ENCODE measurements around the gene DNAJC1. TPM values are rescaled to one million over a fixed set of nuclear protein-coding genes. Genes with fewer than 3 reads are reported as not detected.

DNAJC1 gene
- polyA plus RNA-seq, 1 experiment, result 33.2 TPM

DNA sequence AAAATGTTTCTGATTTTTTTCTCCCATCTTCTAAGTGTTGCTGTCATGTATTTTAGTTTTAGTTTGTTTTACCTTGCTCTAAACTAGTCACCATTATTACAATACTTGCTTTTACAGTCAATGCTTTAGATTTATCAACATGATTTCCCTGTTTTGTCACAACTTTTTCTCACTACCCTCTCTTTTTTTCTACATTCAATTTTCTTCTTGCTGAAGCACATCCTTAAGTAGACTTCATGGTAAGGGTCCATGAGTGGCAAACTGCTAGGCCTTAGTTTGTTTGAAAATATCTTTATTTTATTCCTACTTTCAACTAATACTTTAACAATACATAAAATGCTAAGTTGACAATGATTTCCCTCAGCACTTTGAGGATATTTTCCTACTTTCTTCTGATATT, 173.5 kb downstream of the DNAJC1 start:
- H3K36me3 ChIP-seq (ENCODE audit: control insufficient read depth, insufficient read depth, low read length), result no peaks in the 10 kb centered on the region
- H3K4me3 ChIP-seq (ENCODE audit: low read depth, low read length), result no peak overlapping the region
- ChIA-PET CTCF (no interaction called here), POLR2A (no interaction called here)
- TF ChIP-seq, protein P1, sequence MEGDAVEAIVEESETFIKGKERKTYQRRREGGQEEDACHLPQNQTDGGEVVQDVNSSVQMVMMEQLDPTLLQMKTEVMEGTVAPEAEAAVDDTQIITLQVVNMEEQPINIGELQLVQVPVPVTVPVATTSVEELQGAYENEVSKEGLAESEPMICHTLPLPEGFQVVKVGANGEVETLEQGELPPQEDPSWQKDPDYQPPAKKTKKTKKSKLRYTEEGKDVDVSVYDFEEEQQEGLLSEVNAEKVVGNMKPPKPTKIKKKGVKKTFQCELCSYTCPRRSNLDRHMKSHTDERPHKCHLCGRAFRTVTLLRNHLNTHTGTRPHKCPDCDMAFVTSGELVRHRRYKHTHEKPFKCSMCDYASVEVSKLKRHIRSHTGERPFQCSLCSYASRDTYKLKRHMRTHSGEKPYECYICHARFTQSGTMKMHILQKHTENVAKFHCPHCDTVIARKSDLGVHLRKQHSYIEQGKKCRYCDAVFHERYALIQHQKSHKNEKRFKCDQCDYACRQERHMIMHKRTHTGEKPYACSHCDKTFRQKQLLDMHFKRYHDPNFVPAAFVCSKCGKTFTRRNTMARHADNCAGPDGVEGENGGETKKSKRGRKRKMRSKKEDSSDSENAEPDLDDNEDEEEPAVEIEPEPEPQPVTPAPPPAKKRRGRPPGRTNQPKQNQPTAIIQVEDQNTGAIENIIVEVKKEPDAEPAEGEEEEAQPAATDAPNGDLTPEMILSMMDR (IDR thresholded peaks at IDR 0.05; ENCODE audit: insufficient read depth, low read depth, low read length), result no peak
- DNase-seq (ENCODE audit: low read depth), result no peak
- H3K27me3 ChIP-seq (ENCODE audit: control insufficient read depth, insufficient read depth, low read length), result no peaks in the 10 kb centered on the region

DNA sequence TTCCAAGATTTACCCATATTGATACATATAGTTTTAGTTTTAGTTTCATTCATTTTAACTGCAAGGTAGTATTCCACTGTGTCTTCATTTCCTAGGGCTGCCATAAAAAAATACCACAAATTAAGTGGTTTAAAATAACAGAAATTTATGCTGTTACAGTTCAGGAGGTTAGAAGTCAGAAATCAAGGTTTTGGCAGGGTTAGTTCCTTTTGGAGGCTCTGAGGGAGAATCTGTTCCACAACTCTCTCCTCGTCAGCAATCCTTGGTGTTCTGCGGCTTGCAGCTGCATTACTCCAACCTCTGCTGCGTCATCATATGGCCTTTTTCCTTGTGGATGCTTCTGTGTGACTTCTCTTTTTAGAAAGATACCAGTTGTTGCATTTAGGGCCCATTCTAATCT, 176.2 kb downstream of the DNAJC1 start:
- ChIA-PET CTCF (no interaction called here), POLR2A (no interaction called here)
- TF ChIP-seq, protein P1 (IDR thresholded peaks at IDR 0.05; ENCODE audit: insufficient read depth, low read depth, low read length), result no peak
- H3K27me3 ChIP-seq (ENCODE audit: control insufficient read depth, insufficient read depth, low read length), result no peaks in the 10 kb centered on the region
- no peak for DNase-seq (ENCODE audit: low read depth)
- H3K4me3 ChIP-seq (ENCODE audit: low read depth, low read length), result no peak overlapping the region
- no peaks in the 10 kb centered on the region for H3K36me3 ChIP-seq (ENCODE audit: control insufficient read depth, insufficient read depth, low read length)

DNA sequence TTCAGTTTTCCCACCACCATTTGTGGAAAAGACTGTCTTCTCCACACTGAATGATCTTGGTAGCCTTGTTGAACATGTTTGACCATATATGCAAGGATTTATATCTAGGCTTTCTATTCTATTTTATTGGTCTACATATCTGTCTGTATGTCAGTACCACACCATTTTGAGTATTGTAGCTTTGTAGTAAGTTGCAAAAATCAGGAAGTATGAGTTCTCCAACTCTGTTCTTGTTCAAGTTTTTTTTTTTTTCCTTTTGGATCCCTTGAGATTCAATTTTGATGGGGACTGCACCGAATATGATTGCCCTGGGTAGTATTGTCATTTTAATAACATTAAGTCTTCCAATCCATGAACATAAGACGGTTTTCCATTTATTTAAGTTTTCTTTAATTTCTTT, 176.8 kb downstream of the DNAJC1 start:
- ChIA-PET CTCF (no interaction called here), POLR2A (no interaction called here)
- TF ChIP-seq, protein P1 (IDR thresholded peaks at IDR 0.05; ENCODE audit: insufficient read depth, low read depth, low read length), result no peak
- no peak for DNase-seq (ENCODE audit: low read depth)
- no peaks in the 10 kb centered on the region for H3K27me3 ChIP-seq (ENCODE audit: control insufficient read depth, insufficient read depth, low read length)
- no peaks in the 10 kb centered on the region for H3K36me3 ChIP-seq (ENCODE audit: control insufficient read depth, insufficient read depth, low read length)
- H3K4me3 ChIP-seq (ENCODE audit: low read depth, low read length), result no peak overlapping the region

DNA sequence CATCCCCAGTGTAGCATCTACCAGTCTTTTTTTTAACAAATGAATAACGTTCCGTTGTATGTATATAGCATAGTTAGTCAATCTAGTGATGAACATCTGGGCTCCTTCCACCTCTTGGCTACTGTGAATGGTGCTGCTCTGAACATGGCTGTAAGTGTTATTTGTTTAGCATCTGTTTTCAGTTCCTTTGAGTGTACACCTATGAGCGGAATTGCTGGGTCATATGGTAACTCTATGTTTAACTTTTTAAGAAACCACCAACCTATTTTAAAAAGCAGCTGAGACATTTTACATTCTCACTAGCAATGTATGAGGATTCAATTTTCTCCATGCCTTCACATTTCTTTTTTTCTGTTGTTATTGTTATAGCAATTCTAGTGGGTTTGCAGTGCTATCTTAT, 178.2 kb downstream of the DNAJC1 start:
- Histone ChIP-seq H3K4me3 (ENCODE audit: low read depth, low read length) (no peak overlapping the region), H3K36me3 (ENCODE audit: control insufficient read depth, insufficient read depth, low read length) (no peaks in the 10 kb centered on the region), H3K27me3 (ENCODE audit: control insufficient read depth, insufficient read depth, low read length) (no peaks in the 10 kb centered on the region)
- ChIA-PET POLR2A (no interaction called here), CTCF (no interaction called here)
- TF ChIP-seq, protein P1 (IDR thresholded peaks at IDR 0.05; ENCODE audit: insufficient read depth, low read depth, low read length), result no peak
- no peak for DNase-seq (ENCODE audit: low read depth)

DNA sequence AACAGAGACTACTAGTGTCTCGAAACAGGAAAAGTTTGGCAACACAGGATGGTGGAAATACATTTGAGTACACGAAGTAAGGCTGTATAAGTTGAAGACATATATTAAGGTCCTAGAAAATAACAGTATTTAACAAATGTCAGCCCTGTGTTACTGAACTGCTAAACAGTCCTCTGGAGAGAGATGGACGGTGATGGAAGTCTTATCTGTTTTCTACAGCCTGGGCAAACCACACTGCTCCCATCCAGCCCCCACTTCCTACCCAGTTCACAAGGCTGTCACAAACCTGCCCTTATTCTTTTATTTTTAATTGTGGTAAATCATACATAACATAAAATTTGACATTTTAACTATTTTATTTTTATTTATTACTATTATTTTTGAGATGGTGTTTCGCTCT, 179.1 kb downstream of the DNAJC1 start:
- no peak for DNase-seq (ENCODE audit: low read depth)
- Histone ChIP-seq H3K4me3 (ENCODE audit: low read depth, low read length) (no peak overlapping the region), H3K27me3 (ENCODE audit: control insufficient read depth, insufficient read depth, low read length) (no peaks in the 10 kb centered on the region), H3K36me3 (ENCODE audit: control insufficient read depth, insufficient read depth, low read length) (no peaks in the 10 kb centered on the region)
- POLR2A ChIA-PET, result no interaction called here
- CTCF ChIA-PET, result no interaction called here
- TF ChIP-seq, protein P1 (IDR thresholded peaks at IDR 0.05; ENCODE audit: insufficient read depth, low read depth, low read length), result no peak

Data from BJ (cell line).